GM12801 (cell line): ENCODE data around the gene ETHE1.

Experiments
- CTCF ChIP-seq: IDR thresholded peaks from one replicate; pipeline ENCODE4 v1.5.1; 2011; ENCODE audit warnings: control low read depth; ENCODE audit not compliant: insufficient read length; ENCODE audit errors: extremely low read depth

The ETHE1 gene

GRCh38 chr19:43525836-43526771, 897 bp downstream of the ETHE1 start:
- TF ChIP-seq CTCF, result no peak

GRCh38 chr19:43524922-43525835, 1.8 kb downstream of the ETHE1 start:
- TF ChIP-seq CTCF, result no peak

GRCh38 chr19:43522929-43523328, 4.1 kb downstream of the ETHE1 start:
- TF ChIP-seq CTCF, result no peak

- no peak for TF ChIP-seq CTCF
These were observed 7.4 kb downstream of the ETHE1 start for GRCh38 chr19:43519436-43520088.

GRCh38 chr19:43518051-43518450, 8.9 kb downstream of the ETHE1 start:
- TF ChIP-seq CTCF, result no peak

- no peak for TF ChIP-seq CTCF
These were observed 15.7 kb downstream of the ETHE1 start for GRCh38 chr19:43511324-43511723.

GRCh38 chr19:43510713-43511112, 16.3 kb downstream of the ETHE1 start:
- TF ChIP-seq CTCF, result no peak
